Measurements from ENCODE around the gene TRPM4. TPM values are rescaled to one million over a fixed set of nuclear protein-coding genes. Genes with fewer than 3 reads are reported as not detected.

TRPM4 gene
- total RNA-seq (51.3 and 106 TPM in 2 replicates), polyA plus RNA-seq (74.2 and 119 TPM in 2 replicates)

DNA sequence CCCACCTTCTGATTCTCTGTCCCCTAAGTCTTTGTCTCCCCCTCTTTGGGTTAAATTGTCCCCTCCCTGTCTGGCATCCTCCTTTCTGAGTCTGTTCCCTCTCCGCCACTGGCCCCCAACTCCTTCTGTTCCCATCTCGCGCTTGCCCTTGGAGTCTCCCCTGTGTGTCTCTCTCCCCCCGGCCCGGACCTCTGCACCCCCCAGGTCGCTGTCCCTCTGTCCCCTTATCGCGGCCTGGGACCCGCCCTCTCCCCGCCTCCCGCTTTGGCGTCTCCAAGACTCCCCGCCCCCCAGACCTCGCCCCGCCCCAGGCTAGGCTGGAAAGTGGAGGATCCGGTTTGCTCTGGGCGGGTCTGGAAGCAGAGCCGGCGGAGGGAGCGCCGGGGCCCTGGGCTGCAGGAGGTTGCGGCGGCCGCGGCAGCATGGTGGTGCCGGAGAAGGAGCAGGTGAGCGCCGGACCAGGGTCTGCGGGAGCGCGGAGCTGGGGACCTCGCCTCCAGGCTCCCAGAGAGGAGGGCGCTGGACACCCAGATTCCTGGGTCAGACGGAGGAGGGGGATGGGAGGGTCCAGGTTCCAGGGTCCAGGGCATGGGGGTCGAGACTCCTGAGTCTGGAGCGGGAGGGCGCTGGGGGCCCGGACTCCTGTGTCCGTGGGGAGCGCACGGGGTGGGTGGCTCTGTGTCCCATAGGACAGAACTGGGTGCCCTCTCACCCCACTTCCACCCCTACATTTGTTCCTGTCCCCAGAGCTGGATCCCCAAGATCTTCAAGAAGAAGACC, at the start of gene TRPM4:
Gene TRPM4 (plus strand): TSS at position 348 of the 780 bp plus-strand sequence. CDS start 75 bp downstream, at position 423.
- Histone ChIP-seq H3K27me3 (no peaks in the 10 kb centered on the region), H3K9me3 (ENCODE audit: low read depth) (no peaks in the 10 kb centered on the region), H3K36me3 (peaks cover 3% of the 10 kb centered on the region), H3K27ac (peak within 1 kb of the TSS; percentile 88), H3K4me3 (peak within 1 kb of the TSS; percentile 67), H3K4me1 (ENCODE audit: low read depth) (peaks cover 25% of the 10 kb centered on the region)
- TF ChIP-seq, protein P1, sequence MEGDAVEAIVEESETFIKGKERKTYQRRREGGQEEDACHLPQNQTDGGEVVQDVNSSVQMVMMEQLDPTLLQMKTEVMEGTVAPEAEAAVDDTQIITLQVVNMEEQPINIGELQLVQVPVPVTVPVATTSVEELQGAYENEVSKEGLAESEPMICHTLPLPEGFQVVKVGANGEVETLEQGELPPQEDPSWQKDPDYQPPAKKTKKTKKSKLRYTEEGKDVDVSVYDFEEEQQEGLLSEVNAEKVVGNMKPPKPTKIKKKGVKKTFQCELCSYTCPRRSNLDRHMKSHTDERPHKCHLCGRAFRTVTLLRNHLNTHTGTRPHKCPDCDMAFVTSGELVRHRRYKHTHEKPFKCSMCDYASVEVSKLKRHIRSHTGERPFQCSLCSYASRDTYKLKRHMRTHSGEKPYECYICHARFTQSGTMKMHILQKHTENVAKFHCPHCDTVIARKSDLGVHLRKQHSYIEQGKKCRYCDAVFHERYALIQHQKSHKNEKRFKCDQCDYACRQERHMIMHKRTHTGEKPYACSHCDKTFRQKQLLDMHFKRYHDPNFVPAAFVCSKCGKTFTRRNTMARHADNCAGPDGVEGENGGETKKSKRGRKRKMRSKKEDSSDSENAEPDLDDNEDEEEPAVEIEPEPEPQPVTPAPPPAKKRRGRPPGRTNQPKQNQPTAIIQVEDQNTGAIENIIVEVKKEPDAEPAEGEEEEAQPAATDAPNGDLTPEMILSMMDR (IDR thresholded peaks at IDR 0.05; ENCODE audit: low read depth, low read length) = no peak
- peak; percentile 82 to 96 for DNase-seq (ENCODE audit: low read depth in 1 of 2, low spot score in 1 of 2)

DNA sequence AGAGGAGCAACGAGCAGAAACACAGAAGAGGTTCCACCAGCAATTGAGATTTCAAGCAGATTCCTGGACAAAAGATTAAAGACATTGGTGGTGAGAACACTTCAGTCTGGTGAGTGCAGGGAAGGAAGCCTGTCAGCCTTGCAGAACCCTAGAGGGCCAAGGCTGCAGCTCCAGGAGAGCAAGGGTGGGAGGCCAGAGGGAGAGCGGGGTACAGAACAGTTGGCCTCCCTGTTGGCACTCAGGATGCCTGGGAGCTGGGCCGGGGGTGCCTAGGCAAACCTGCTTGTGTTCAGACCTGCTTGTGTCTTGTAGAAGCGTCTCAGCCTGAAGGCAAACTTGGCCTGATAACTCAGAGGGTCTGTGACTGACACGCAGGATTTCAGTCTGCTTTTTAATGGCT, 48.5 kb upstream of the TRPM4 start:
- no peak for DNase-seq (ENCODE audit: low read depth in 1 of 2, low spot score in 1 of 2)
- Histone ChIP-seq H3K27ac (peak overlapping the region; percentile 83), H3K9me3 (ENCODE audit: low read depth) (no peaks in the 10 kb centered on the region), H3K36me3 (peaks cover 35% of the 10 kb centered on the region), H3K27me3 (no peaks in the 10 kb centered on the region), H3K4me1 (ENCODE audit: low read depth) (peaks cover 45% of the 10 kb centered on the region), H3K4me3 (no peak overlapping the region)
- TF ChIP-seq, protein P1 (IDR thresholded peaks at IDR 0.05; ENCODE audit: low read depth, low read length) = no peak

DNA sequence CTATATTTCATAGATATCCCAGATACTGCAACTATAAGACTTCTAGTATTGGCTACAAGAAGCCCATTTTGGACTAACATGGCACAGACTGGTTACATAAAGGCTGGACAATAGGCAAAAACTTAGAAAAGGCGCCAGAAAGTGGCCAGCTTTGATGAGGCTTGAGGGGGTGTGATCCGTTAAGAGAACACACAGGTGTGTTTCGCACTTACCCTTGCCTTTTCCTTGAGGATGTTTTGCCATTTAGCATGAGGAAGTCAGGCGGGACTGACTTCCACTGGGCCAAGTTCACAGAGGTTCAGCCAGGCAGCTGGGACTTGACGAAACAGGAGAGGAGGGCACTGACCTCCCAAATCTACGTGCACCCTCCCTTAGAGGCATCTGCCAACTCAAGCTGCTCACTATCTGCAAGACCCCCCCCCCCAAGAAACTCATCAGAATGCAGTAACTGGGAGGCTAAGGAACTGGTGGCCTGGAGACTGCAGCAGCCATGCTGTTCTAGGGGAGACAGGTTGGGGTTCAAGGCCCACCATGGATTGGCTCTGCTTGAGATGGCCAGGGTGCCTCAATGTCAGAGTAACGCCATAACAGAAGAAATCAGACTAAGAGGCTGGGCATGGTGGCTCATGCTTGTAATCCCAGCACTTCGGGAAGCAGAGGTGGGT, 47.9 kb upstream of the TRPM4 start:
- H3K36me3 ChIP-seq = peaks cover 34% of the 10 kb centered on the region
- DNase-seq (ENCODE audit: low read depth in 1 of 2, low spot score in 1 of 2) = no peak
- H3K4me3 ChIP-seq = no peak overlapping the region

DNA sequence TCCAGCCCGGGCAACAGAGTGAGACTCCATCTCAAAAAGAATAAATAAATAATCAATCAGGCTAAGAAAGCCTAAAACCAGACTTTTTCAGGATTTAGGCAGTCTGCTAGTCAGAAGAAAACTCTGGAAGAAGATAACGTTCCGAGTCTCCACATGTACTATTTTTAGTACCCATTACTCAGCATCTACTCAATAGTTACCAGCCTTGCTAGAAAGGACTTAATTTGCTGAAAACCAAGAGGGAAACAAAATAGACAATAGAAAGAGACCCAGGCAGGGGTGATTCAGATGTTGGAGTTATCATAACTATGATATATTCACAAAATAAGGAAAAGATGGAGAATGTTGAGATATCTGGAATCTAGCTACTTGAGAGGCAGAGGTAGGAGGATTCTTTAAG, 47.0 kb upstream of the TRPM4 start:
- H3K36me3 ChIP-seq = peaks cover 27% of the 10 kb centered on the region
- H3K27me3 ChIP-seq = no peaks in the 10 kb centered on the region
- DNase-seq (ENCODE audit: low read depth in 1 of 2, low spot score in 1 of 2) = no peak

More for the DNA sequence above, 47.9 kb upstream of the TRPM4 start:
- Histone ChIP-seq H3K27ac (peak overlapping the region; percentile 83), H3K4me1 (ENCODE audit: low read depth) (peaks cover 45% of the 10 kb centered on the region), H3K9me3 (ENCODE audit: low read depth) (no peaks in the 10 kb centered on the region), H3K27me3 (no peaks in the 10 kb centered on the region)
- TF ChIP-seq, protein P1 (IDR thresholded peaks at IDR 0.05; ENCODE audit: low read depth, low read length) = no peak

DNA sequence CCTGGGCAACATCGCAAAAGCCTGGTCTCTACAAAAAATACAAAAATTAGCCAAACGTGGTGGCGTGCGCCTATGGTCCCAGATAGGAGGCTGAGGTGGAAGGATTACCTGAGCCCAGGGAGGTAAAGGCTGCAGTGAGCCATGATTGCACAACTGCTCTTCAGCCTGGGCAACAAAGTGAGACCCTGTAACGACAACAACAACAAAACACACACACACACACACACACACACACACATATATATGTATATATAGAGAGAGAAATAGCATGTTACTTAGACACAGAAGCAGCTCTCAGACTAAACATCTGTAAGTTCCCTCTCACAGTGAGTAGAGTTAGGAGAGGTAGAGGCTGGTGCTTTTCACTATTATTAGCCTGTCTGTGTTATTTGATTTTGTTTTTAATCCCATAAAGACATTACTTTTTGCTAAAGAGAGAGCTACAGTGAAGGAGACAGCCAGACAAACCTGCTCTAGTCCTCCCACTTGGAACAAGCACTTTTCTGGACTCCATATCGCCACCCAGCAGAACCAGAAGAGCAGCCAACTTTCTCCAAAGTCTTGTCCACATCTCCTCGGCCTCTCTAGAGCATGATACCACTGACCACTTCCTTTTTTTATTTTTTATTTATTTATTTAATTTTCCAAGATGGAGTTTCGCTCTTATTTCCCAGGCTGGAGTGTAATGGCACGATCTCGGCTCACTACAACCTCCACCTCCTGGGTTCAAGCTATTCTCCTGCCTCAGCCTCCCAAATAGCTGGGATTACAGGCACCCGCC, 46.2 kb upstream of the TRPM4 start:
- Histone ChIP-seq H3K4me1 (ENCODE audit: low read depth) (peaks cover 49% of the 10 kb centered on the region), H3K27ac (peak overlapping the region; percentile 83), H3K9me3 (ENCODE audit: low read depth) (no peaks in the 10 kb centered on the region), H3K4me3 (no peak overlapping the region), H3K27me3 (no peaks in the 10 kb centered on the region), H3K36me3 (peaks cover 25% of the 10 kb centered on the region)
- no peak for DNase-seq (ENCODE audit: low read depth in 1 of 2, low spot score in 1 of 2)
- TF ChIP-seq, protein P1 (IDR thresholded peaks at IDR 0.05; ENCODE audit: low read depth, low read length) = no peak

More for the DNA sequence above, 47.0 kb upstream of the TRPM4 start:
- H3K9me3 ChIP-seq (ENCODE audit: low read depth) = no peaks in the 10 kb centered on the region
- H3K4me1 ChIP-seq (ENCODE audit: low read depth) = peaks cover 49% of the 10 kb centered on the region
- TF ChIP-seq, protein P1 (IDR thresholded peaks at IDR 0.05; ENCODE audit: low read depth, low read length) = no peak
- no peak overlapping the region for H3K4me3 ChIP-seq
- H3K27ac ChIP-seq = peak overlapping the region; percentile 83
